Endodermal cell (in vitro differentiated cells): ENCODE measurements around the gene NIPAL4. TPM values are rescaled to one million over a fixed set of nuclear protein-coding genes. Genes with fewer than 3 reads are reported as not detected.

Experiments
- DNase-seq: peaks from one replicate; pipeline ENCODE4 v3.0.0-alpha.2; 2017
- H3K27ac ChIP-seq: 2 replicates; pipeline ENCODE4 v1.5.1; 2013; ENCODE audit warnings: mild to moderate bottlenecking, low read depth, low read length, moderate library complexity
- H3K27me3 ChIP-seq: 2 replicates; pipeline ENCODE4 v1.6.1; 2013; ENCODE audit warnings: mild to moderate bottlenecking, low read length, moderate library complexity; ENCODE audit not compliant: insufficient read depth, control insufficient read depth, poor library complexity, severe bottlenecking
- H3K36me3 ChIP-seq: 2 replicates; pipeline ENCODE4 v1.7.0; 2013; ENCODE audit warnings: mild to moderate bottlenecking, low read length, moderate library complexity; ENCODE audit not compliant: control insufficient read depth, insufficient read depth
- H3K4me1 ChIP-seq: one replicate; pipeline ENCODE4 v1.7.0; 2013; ENCODE audit warnings: low read length; ENCODE audit not compliant: control insufficient read depth, insufficient read depth
- H3K4me3 ChIP-seq: 2 replicates; pipeline ENCODE4 v1.5.1; 2013; ENCODE audit warnings: mild to moderate bottlenecking, low read length, moderate library complexity
- H3K9ac ChIP-seq: 2 replicates; pipeline ENCODE4 v1.6.1; 2013; ENCODE audit warnings: mild to moderate bottlenecking, low read length, moderate library complexity; ENCODE audit not compliant: poor library complexity, severe bottlenecking; ENCODE audit errors: extremely low read depth
- H3K9me3 ChIP-seq: 2 replicates; pipeline ENCODE4 v1.6.1; 2013; ENCODE audit warnings: mild to moderate bottlenecking, low read length, moderate library complexity; ENCODE audit not compliant: control insufficient read depth
- H3K27ac Mint-ChIP-seq: 2 replicates; pipeline ENCODE4 v1.8.0; 2020; ENCODE audit warnings: mixed read lengths
- H3K27me3 Mint-ChIP-seq: 2 replicates; pipeline ENCODE4 v1.8.0; 2021; ENCODE audit warnings: mild to moderate bottlenecking, mixed read lengths; ENCODE audit not compliant: insufficient read depth
- H3K36me3 Mint-ChIP-seq: 2 replicates; pipeline ENCODE4 v1.8.0; 2020; ENCODE audit warnings: low read depth, mixed read lengths
- H3K4me1 Mint-ChIP-seq: 2 replicates; pipeline ENCODE4 v1.8.0; 2020; ENCODE audit warnings: mixed read lengths
- H3K4me3 Mint-ChIP-seq: 2 replicates; pipeline ENCODE4 v1.8.0; 2020; ENCODE audit warnings: mild to moderate bottlenecking, moderate library complexity, mixed read lengths
- H3K9me3 Mint-ChIP-seq: 2 replicates; pipeline ENCODE4 v1.8.0; 2020; ENCODE audit warnings: mild to moderate bottlenecking, mixed read lengths
- CTCF ChIP-seq: fragments of 200-600 bp; sonication (generic); conservative IDR thresholded peaks from 2 replicates; pipeline ENCODE4 v1.5.0; 2021; ENCODE audit warnings: antibody characterized with exemption, mild to moderate bottlenecking
- WGBS, 2 experiments: methylation state at CpG; one replicate each; pipeline versions ENCODE4 v1.1.5 to v1.1.7; 2013; ENCODE audit warnings: missing lambda C conversion rate in 2 of 2, mixed read lengths in 1 of 2; ENCODE audit not compliant: insufficient coverage in 1 of 2, insufficient read length in 1 of 2; 5-methylcytosine and 5-hydroxymethylcytosine counted together
- total RNA-seq, 2 donors: library from RNA; stranded (reverse); fragmentation: NEBNext Ultra II Directional in 1 of 2; extraction: Animal tissue kit (Norgen Biotek cat#: 25700) in 1 of 2; gene quantifications; 2 replicates in 1 of 2; 3 replicates in 1 of 2; pipeline ENCODE4 v1.2.1, GENCODE V29; 2021

NIPAL4 gene
- total RNA-seq, 2 donors from 2014 or later = not detected

GRCh38 chr5:157521704-157522029, 61.7 kb downstream of the NIPAL4 start:
- H3K27me3 Mint-ChIP-seq = no peaks in the 10 kb centered on the region
- no peak for DNase-seq
- H3K36me3 Mint-ChIP-seq = peaks cover 55% of the 10 kb centered on the region
- Histone ChIP-seq H3K4me1 (peaks cover 12% of the 10 kb centered on the region), H3K36me3 (peaks cover 95% of the 10 kb centered on the region), H3K9ac (no peak overlapping the region), H3K4me3 (no peak overlapping the region), H3K9me3 (no peaks in the 10 kb centered on the region), H3K27ac (no peak overlapping the region), H3K27me3 (no peaks in the 10 kb centered on the region)
- no peak for TF ChIP-seq CTCF
- peak overlapping the region; percentile 76 for H3K27ac Mint-ChIP-seq
- 96 to 100% methylated on average over 3 to 5 of the region's 5 CpGs for WGBS, 2 experiments
- H3K9me3 Mint-ChIP-seq = no peaks in the 10 kb centered on the region
- peaks cover 7% of the 10 kb centered on the region for H3K4me1 Mint-ChIP-seq
- no peak overlapping the region for H3K4me3 Mint-ChIP-seq

DNA sequence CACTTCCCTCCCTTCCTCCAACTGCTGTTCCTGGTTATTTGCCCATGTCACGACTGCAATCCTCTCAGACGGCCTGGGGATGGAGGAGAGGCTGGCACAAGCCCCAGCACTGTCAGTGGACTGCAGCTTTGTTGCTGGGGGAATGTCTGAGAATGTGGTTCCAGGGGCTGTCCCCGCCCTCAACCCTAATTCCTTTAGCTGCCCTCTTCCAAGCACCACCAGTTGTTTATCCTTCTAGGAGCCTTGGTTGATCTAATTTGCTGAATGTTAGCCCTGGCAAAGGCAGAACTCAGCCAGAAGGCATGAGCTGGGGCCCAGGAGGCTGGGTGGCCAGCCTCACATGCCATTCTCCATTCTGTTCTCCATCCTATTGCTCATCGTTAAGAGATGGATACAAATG, 64.0 kb downstream of the NIPAL4 start:
- Mint-ChIP-seq H3K27ac (no peak overlapping the region), H3K4me3 (no peak overlapping the region), H3K36me3 (peaks cover 52% of the 10 kb centered on the region), H3K27me3 (no peaks in the 10 kb centered on the region), H3K4me1 (peaks cover 18% of the 10 kb centered on the region), H3K9me3 (no peaks in the 10 kb centered on the region)
- TF ChIP-seq CTCF = no peak
- 78 to 90% methylated on average over 1 to 4 of the region's 4 CpGs for WGBS, 2 experiments
- no peaks in the 10 kb centered on the region for H3K27me3 ChIP-seq
- H3K4me3 ChIP-seq = no peak overlapping the region
- no peaks in the 10 kb centered on the region for H3K9me3 ChIP-seq
- H3K36me3 ChIP-seq = peaks cover 95% of the 10 kb centered on the region
- H3K9ac ChIP-seq = no peak overlapping the region
- peak overlapping the region; percentile 89 for H3K27ac ChIP-seq
- H3K4me1 ChIP-seq = peaks cover 12% of the 10 kb centered on the region
- no peak for DNase-seq

Other genes with a start within 250 kb of the NIPAL4 start
- gene CYFIP2, start 194.1 kb upstream of the NIPAL4 start, total RNA-seq = 10 to 100 TPM; 29.3 to 33.4 TPM
- 100 to 1,000 TPM in 1 of 2 donors, 10 to 100 TPM in 1; 96.1 to 119 TPM for gene ADAM19, start 115.6 kb downstream of the NIPAL4 start, total RNA-seq
- under 1 TPM in 1 of 2 donors, not detected in 1; 0.48 TPM for gene SOX30, start 192.2 kb downstream of the NIPAL4 start, total RNA-seq
- gene C5orf52, start 211.3 kb downstream of the NIPAL4 start, total RNA-seq = not detected